Activated CD8-positive, alpha-beta T cell treated with anti-CD3 and anti-CD28 coated beads for 36 hours (primary cell): ENCODE results near the gene ABCA7. TPM values are rescaled to one million over a fixed set of nuclear protein-coding genes. Genes with fewer than 3 reads are reported as not detected.
"Not testable (repeated sequence)": the region's sequence is repeated elsewhere in the genome, so short reads cannot be mapped to it uniquely, and the experiment has no call there.

Experiments used
- ATAC-seq: fragments of 200-7000 bp; cut with Tn5 transposase; one replicate; pipeline ENCODE4 v1.10.0; 2021; ENCODE audit warnings: mild to moderate bottlenecking, moderate library complexity
- CTCF ChIA-PET: fragments of 350-600 bp; sonication (Branson Sonifier 250); formaldehyde crosslinking; loops from one replicate; lab custom pipeline; 2021; ENCODE audit warnings: antibody characterized with exemption; lab: Charles Lee
- POLR2A ChIA-PET: fragments of 350-600 bp; sonication (Branson Sonifier 250); formaldehyde crosslinking; loops from one replicate; lab custom pipeline; 2021; ENCODE audit warnings: antibody characterized with exemption; lab: Charles Lee
- DNase-seq: peaks from one replicate; pipeline ENCODE4 v3.0.0-alpha.2; 2020
- H3K27ac Mint-ChIP-seq: one replicate; pipeline ENCODE4 v1.8.0; 2021; ENCODE audit warnings: mild to moderate bottlenecking, mixed read lengths
- H3K27me3 Mint-ChIP-seq: one replicate; pipeline ENCODE4 v1.8.0; 2021; ENCODE audit warnings: mixed read lengths
- H3K36me3 Mint-ChIP-seq: one replicate; pipeline ENCODE4 v1.8.0; 2021; ENCODE audit warnings: low read depth, mixed read lengths
- H3K4me1 Mint-ChIP-seq: one replicate; pipeline ENCODE4 v1.8.0; 2021; ENCODE audit warnings: low read depth, mixed read lengths
- H3K4me3 Mint-ChIP-seq: one replicate; pipeline ENCODE4 v1.8.0; 2021; ENCODE audit warnings: mild to moderate bottlenecking, moderate library complexity, mixed read lengths
- H3K9me3 Mint-ChIP-seq: one replicate; pipeline ENCODE4 v1.8.0; 2021; ENCODE audit warnings: mixed read lengths
- intact Hi-C: fragments of 100-400 bp; cut with micrococcal nuclease; formaldehyde crosslinking; loops from one replicate; pipeline ENCODE4 v1.10.0; 2022
- total RNA-seq, 2 experiments: library from RNA; stranded (reverse); gene quantifications; one replicate each; pipeline ENCODE4 v1.2.3, GENCODE V29; 2021
- TF ChIP-seq, protein P1 (sequence below): fragments of 200-600 bp; IDR thresholded peaks from one replicate; pipeline ENCODE4 v1.8.0; 2022; ENCODE audit warnings: antibody characterized with exemption, mild to moderate bottlenecking

The ABCA7 gene
- total RNA-seq, 2 experiments from 2014 or later = 14.0 to 14.6 TPM

DNA sequence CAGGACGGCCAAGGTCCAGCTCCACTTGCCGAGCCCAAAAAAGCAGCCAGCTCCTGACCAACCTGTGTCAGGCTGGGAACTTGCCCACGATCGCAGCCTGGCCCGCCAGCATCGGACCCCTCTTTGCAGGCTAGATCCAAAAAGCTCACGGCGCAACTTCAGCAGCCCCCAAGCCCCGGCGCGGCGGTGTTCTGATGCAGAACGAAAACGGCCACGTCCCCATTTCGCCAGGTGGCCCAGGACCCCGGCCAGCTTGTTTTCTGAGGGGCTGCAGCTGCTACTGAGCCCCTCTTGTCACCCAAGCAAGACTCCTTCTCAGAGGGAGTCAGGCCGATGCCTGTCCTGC, 20.3 kb upstream of the ABCA7 start:
- H3K27me3 Mint-ChIP-seq = no peaks in the 10 kb centered on the region
- H3K4me3 Mint-ChIP-seq = peak overlapping the region; percentile 96
- ChIA-PET CTCF (interaction anchor here (0.6 to 1.4 kb wide), 3 partner anchors 10 to 224 kb away, joined by 3 to 4 read pairs (median 4); partner anchors contain the start of gene WDR18), POLR2A (interaction anchor here (0.7 to 3.1 kb wide), 9 partner anchors 9 to 221 kb away, joined by 3 to 17 read pairs (median 3); partner anchors contain the start of gene WDR18)
- peaks cover 35% of the 10 kb centered on the region for H3K4me1 Mint-ChIP-seq
- no peak for DNase-seq
- no peak for ATAC-seq
- H3K9me3 Mint-ChIP-seq = no peaks in the 10 kb centered on the region
- peaks cover 16% of the 10 kb centered on the region for H3K36me3 Mint-ChIP-seq
- peak overlapping the region; percentile 92 for H3K27ac Mint-ChIP-seq
- TF ChIP-seq, protein P1, sequence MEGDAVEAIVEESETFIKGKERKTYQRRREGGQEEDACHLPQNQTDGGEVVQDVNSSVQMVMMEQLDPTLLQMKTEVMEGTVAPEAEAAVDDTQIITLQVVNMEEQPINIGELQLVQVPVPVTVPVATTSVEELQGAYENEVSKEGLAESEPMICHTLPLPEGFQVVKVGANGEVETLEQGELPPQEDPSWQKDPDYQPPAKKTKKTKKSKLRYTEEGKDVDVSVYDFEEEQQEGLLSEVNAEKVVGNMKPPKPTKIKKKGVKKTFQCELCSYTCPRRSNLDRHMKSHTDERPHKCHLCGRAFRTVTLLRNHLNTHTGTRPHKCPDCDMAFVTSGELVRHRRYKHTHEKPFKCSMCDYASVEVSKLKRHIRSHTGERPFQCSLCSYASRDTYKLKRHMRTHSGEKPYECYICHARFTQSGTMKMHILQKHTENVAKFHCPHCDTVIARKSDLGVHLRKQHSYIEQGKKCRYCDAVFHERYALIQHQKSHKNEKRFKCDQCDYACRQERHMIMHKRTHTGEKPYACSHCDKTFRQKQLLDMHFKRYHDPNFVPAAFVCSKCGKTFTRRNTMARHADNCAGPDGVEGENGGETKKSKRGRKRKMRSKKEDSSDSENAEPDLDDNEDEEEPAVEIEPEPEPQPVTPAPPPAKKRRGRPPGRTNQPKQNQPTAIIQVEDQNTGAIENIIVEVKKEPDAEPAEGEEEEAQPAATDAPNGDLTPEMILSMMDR = no peak
- intact Hi-C loops = no loop called here

DNA sequence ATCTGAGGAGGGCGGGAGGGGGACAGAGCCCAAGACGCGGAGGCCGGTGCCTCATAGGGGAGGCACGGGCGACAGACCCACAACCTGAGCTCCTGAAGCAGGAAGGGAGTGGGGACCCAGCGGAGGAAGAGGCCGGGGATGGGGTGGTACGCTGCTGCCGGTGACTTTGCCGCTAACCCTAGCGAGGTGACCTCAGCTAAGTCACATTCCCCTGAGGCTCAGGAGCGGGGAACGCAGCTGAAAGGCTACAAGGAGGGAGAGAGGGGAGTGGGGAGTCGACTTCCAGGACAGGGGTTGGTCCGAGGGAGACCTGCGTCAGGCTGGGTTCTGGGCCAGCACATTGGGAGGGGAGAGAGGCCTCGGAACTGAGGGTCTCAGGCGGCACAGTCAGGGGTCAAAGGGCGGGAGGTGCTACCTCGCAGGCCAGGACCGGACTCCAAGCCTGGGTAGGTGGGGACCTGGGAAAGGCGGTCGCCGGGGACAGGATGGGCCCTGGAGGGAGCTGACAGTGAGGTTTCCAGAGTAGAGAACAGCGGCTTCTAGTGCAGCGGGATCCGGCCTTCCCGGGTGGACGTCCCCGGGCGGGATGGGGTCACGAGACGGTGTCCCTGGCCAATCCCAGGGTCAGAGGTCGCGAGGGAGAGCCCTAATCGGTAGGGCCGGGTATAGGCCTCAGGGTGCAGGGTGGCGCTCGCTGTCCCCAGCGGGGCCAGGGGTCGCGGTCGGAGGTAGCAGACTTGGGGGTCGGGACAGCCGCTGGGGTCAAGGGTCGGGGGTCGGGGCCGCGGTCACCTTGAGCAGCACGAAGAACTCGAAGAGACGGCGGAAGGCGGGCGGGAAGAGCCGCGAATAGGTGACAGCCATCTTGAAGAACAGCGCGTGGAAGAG, 19.7 kb upstream of the ABCA7 start:
- peak overlapping the region; percentile 96 for H3K4me3 Mint-ChIP-seq
- H3K9me3 Mint-ChIP-seq = no peaks in the 10 kb centered on the region
- H3K36me3 Mint-ChIP-seq = peaks cover 16% of the 10 kb centered on the region
- no peaks in the 10 kb centered on the region for H3K27me3 Mint-ChIP-seq
- peak overlapping the region; percentile 92 for H3K27ac Mint-ChIP-seq
- DNase-seq = peak; percentile 53
- intact Hi-C loops = no loop called here
- peaks cover 37% of the 10 kb centered on the region for H3K4me1 Mint-ChIP-seq
- TF ChIP-seq, protein P1 = no peak
- POLR2A ChIA-PET = interaction anchor here (0.7 to 3.1 kb wide), 9 partner anchors 9 to 221 kb away, joined by 3 to 17 read pairs (median 4); partner anchors contain the start of genes ARHGAP45 and WDR18
- ATAC-seq = no peak
- CTCF ChIA-PET = interaction anchor here (1.2 to 1.7 kb wide), 2 partner anchors 36 to 224 kb away, joined by 4 read pairs; partner anchors contain the start of gene WDR18

DNA sequence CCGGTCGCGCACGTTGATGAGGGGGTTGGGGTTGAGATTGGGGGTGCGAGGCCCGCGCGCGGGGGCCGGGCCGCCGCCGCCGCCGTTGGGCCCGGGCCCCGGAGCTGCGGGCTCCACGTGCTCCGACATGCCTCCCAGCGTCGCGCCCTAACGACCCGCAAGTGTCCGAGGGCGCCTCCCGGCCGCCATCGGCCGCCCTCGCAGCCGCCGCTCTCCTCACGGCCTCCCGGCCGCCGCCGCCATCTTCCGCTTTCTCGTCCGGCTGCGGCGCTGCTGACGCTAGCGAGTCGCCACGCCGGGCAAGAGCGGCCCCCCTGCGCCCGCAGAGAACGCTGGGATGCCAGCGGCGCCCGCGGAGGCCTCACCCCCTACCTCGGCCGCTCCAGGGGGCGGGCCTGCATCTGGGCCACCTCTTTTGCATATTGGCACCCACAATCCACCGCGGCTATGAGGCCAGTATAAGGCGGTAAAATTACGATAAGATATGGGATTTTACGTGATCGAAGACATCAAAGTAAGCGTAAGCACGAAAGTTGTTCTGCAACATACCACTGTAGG, 19.0 kb upstream of the ABCA7 start, which contains the start of gene TMEM259:
TSS of gene TMEM259 (minus strand) at position 256 of the 558 bp plus-strand sequence. CDS start at position 129, 127 bp downstream.
- H3K4me3 Mint-ChIP-seq = peak within 1 kb of the TSS; percentile 96
- DNase-seq = peak; percentile 98
- peak within 1 kb of the TSS; percentile 99 for H3K27ac Mint-ChIP-seq
- H3K36me3 Mint-ChIP-seq = peaks cover 16% of the 10 kb centered on the region
- peak; percentile 88 for ATAC-seq
- ChIA-PET POLR2A (interaction anchor here (0.7 to 3.1 kb wide), 19 partner anchors 8 to 249 kb away, joined by 3 to 17 read pairs (median 4); partner anchors contain the start of genes ARHGAP45 and WDR18), CTCF (interaction anchor here (1.0 to 1.7 kb wide), 4 partner anchors 37 to 223 kb away, joined by 3 to 4 read pairs (median 4); partner anchors contain the start of gene WDR18)
- no peaks in the 10 kb centered on the region for H3K27me3 Mint-ChIP-seq
- H3K9me3 Mint-ChIP-seq = no peaks in the 10 kb centered on the region
- intact Hi-C loops = no loop called here
- peaks cover 34% of the 10 kb centered on the region for H3K4me1 Mint-ChIP-seq
- TF ChIP-seq, protein P1 = no peak

DNA sequence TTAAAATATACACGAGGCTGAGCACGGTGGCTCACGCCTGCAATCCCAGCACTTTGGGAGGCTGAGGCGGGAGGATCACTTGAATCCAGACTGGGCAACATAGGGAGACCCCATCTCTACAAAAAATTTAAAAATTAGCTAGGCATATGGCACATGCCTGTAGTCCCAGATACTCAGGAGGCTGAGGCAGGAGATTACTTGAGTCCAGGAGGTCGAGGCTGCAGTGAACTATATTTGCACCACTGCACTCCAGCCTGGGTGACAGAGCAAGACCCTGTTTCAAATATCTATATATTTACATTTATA, 16.1 kb upstream of the ABCA7 start:
- Mint-ChIP-seq H3K4me1 (peaks cover 18% of the 10 kb centered on the region), H3K36me3 (peaks cover 15% of the 10 kb centered on the region)
- CTCF ChIA-PET, H3K9me3 Mint-ChIP-seq, intact Hi-C loops, DNase-seq, ATAC-seq, H3K27ac Mint-ChIP-seq, H3K4me3 Mint-ChIP-seq, H3K27me3 Mint-ChIP-seq: not testable (repeated sequence)
- POLR2A ChIA-PET = interaction anchor here (0.8 to 8.0 kb wide), 3 partner anchors 17 to 64 kb away, joined by 3 to 55 read pairs (median 4); no protein-coding TSS in a partner anchor

DNA sequence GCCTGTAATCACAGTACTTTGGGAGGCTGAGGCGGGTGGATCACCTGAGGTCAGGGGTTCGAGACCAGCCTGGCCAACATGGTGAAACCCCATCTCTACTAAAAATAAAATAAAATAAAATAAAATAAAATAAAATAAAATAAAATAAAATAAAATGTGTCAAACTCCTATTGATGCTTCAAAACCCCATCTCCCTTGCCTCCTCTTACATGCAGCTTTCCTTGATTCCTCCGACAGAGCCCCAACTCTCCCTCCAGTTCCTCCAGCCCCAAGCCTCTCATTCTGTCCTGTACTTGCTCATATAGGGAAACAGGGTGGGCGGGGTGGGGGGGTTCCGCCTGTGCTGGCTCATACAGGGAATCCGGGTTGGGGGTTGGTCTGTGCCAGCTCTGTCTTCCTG, 14.8 kb upstream of the ABCA7 start:
- H3K9me3 Mint-ChIP-seq, H3K27me3 Mint-ChIP-seq, H3K27ac Mint-ChIP-seq, DNase-seq, CTCF ChIA-PET, ATAC-seq, H3K4me3 Mint-ChIP-seq: not testable (repeated sequence)
- Mint-ChIP-seq H3K4me1 (peaks cover 22% of the 10 kb centered on the region), H3K36me3 (peaks cover 11% of the 10 kb centered on the region)
- intact Hi-C loops = loop anchor here (5.0 kb wide), 1 partner anchor 52 kb away; no protein-coding TSS in a partner anchor
- POLR2A ChIA-PET = interaction anchor here (0.8 to 8.0 kb wide), 5 partner anchors 16 to 132 kb away, joined by 3 to 68 read pairs (median 6); partner anchors contain the start of genes ABCA7, MED16 and RNU6-9
